ENCODE measurements around the gene SLC25A10.

GRCh38 chr17:81711814-81712467 lies at the start of gene SLC25A10:
- TF ChIP-seq CTCF (IDR thresholded peaks at IDR 0.05) (peak in 1 of 3 experiments; percentile 18), POLR2A (IDR thresholded peaks at IDR 0.05) (no peak)

Measured in testis (tissue), 2 donors.